GM11168 (cell line): ENCODE data around the gene FHOD1.

Experiments
- in situ Hi-C: fragments of 300-500 bp; cut with MboI; formaldehyde crosslinking; loops from one replicate; pipeline ENCODE4 v1.12.0; 2022; ENCODE audit warnings: low sequenced_read_pairs; ENCODE audit not compliant: unreplicated experiment

FHOD1 gene

GRCh38 chr16:67236563-67237395 is 10.5 kb downstream of the FHOD1 start:
- in situ Hi-C loops: no loop called here

DNA sequence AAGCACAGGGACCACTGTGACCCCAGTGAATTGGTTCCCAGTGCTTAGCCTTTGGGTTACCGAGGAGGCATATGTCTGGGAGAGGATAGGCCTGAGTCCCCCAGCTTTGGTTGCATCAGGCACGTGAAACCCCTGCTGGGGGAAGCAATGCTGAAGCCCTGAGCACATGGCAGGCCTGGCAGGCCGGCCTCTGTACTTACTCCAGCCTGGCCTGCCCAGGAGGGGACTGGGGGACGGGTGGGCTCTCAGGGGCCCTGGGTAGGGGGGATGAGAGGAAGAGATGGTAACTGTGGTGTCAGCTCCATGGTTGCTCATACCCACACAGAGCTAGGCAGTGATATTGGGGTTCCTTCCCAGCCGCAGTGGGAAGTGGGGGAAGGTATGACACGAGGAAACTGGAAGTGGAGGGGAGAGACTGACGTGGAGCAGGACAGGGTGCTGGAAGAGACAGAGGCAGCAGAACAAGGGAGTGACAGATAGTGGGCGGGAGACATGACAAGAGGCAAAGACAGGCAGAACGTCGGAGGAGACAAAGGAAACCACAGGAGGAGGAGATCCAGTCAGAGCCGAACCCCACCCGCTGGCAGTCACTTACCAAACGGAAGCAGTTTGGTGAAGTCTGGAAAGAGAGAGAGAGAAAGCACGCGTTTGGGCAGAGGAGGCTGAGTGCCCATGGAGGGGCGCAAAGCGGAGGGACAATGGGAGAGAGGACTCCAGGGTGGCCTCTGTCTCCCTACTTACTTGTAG is 11.3 kb downstream of the FHOD1 start:
- in situ Hi-C loops: no loop called here

- in situ Hi-C loops: no loop called here
Observed at GRCh38 chr16:67234180-67234597, 13.1 kb downstream of the FHOD1 start.

DNA sequence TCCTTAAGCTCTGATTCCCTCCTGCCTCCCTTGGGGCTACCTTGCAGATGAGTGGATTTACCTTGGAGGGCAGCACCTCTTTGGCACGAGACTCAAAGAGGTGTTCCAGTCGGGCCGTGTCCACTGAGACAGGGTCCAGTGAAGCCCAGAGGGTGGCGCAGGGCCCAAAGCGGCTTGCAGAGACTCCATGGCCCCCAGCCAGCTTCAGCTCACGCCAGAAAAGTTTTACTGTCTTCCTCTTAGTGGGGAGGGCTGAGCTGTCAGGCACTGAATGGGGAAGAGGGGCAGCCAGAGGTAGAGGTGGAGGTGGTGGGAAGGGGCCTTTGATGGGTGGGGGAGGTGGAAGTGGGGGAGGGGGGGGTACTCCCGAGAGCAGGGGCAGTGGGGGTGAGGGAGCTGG is 13.7 kb downstream of the FHOD1 start:
- in situ Hi-C loops: no loop called here

DNA sequence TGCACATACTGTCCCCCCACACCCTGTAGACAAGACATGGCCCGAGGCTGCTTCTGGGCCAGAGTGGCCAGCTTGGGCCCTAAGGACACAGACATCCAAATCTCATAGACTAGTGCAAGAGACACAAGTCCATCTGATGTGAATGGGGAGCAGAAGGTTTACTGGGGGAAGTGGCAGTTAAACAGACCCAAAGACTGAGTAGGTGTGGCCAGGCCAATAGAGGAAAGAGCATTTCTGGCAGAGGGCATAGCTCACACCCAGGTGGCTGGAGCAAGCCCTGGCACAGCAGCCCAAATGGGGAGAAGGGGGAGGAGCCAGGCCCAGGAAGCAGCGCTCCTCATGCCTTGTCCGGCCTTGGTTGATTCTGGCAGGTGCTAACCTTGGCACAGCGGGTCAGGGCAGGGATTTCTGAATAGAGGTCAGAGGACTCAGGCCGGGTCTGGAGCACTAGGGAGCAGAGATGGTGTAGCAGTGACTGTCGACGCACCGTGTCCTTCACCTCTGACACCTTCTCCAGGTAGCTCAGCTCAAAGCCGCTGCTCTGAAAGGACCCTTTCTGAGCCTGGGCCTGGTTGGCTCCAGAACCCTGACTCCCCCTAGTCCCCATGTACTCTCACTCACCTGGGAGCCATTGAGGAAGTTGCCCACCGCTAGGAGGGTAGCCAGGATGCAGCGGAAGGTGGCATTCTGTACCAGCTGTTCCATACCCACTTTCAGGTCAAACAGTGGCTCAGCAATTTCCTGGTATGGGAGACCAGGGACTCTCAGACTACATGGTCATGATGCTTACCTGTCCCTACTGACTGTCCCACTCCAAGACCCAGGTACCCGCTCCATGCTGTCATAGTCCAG is 16.2 kb downstream of the FHOD1 start:
- in situ Hi-C loops: no loop called here

- in situ Hi-C loops: no loop called here
Observed at GRCh38 chr16:67229906-67230808, 17.1 kb downstream of the FHOD1 start.

- in situ Hi-C loops: no loop called here
Observed at GRCh38 chr16:67228905-67229304, 18.4 kb downstream of the FHOD1 start.

- in situ Hi-C loops: no loop called here
Observed at GRCh38 chr16:67228034-67228785, 19.1 kb downstream of the FHOD1 start.

- in situ Hi-C loops: no loop called here
Observed at GRCh38 chr16:67227567-67227921, 19.7 kb downstream of the FHOD1 start.

GRCh38 chr16:67226804-67227566 is 20.3 kb downstream of the FHOD1 start, which contains the start of gene TMEM208:
TMEM208 (plus strand) TSS chr16:67227130; CDS start chr16:67227219, 89 bp downstream.
- in situ Hi-C loops: no loop called here

DNA sequence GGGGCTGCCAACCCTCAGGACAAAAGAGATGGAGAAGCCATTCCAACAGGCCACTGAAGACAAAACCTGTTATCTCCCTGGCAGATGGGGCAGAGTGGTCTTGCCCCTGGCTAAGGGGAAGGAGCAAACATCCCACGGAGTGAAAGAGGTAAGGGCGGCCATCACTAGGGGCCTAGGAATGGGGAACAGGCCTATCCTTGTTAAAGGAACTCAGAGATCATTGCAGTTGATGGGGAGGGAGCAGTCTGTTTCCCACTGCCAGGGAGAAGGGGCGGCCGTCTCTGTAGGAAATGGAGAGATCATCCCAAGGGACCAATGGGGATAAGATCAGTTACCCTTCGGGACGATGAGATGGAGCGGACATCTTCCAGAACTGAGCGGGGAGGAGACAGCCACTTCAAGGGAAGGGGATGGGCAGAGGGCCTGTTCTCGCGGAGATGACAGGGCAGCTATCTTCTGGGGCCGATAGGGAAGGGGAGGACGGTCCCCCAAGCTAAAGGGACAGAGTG is 20.9 kb downstream of the FHOD1 start:
- in situ Hi-C loops: no loop called here

GRCh38 chr16:67223992-67224391 is 23.3 kb downstream of the FHOD1 start:
- in situ Hi-C loops: no loop called here

DNA sequence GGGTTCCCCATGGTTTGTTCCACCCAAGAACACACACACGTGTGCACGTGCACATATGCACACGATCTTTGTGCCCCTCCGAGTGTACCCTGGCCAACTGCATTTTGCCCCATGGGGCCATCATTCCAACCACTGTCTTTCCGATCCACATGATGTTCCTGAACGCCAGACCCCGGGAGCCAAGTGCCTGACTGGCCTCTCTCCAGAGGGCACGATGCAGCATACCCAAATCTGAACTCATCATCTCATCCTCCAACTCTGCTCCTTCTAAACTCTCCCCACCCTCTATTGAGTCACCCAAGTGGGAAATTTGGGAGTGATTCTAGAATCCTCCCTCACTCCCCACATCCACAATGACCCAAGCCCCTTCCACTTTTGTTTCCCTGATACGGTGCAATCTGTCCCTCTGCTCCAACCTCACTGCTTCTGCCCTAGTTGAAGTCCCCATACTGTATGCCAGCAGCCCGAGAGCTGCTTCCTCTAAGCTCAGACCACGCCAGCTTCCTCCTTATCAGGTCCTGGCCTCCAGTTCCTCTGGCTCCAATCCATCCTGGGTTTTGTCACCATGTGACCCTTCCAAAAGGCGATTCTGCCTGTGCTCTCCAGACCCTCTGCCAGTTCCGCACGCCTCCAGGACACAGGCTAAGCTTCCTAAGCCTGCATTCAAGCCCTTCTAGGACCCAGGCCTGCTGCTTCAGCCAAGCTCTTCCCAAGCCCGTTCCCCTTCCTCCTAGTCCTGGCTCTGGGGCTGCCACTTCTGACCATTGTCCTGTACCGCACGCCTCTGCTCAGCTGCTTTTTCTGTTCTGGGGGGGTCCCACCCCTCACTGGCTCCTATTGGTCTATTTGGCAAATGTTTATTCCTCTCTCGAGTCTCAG is 30.4 kb downstream of the FHOD1 start:
- in situ Hi-C loops: no loop called here

GRCh38 chr16:67215706-67216105 is 31.6 kb downstream of the FHOD1 start:
- in situ Hi-C loops: no loop called here

GRCh38 chr16:67213197-67214019 is 33.9 kb downstream of the FHOD1 start:
- in situ Hi-C loops: no loop called here

- in situ Hi-C loops: no loop called here
Observed at GRCh38 chr16:67212766-67213165, 34.5 kb downstream of the FHOD1 start.
